Measurements from ENCODE around the gene GET4. TPM values are rescaled to one million over a fixed set of nuclear protein-coding genes. Genes with fewer than 3 reads are reported as not detected.

The GET4 gene
- total and polyA plus RNA-seq, 2 experiments from 2014 or later: 48.3 to 102 TPM

DNA sequence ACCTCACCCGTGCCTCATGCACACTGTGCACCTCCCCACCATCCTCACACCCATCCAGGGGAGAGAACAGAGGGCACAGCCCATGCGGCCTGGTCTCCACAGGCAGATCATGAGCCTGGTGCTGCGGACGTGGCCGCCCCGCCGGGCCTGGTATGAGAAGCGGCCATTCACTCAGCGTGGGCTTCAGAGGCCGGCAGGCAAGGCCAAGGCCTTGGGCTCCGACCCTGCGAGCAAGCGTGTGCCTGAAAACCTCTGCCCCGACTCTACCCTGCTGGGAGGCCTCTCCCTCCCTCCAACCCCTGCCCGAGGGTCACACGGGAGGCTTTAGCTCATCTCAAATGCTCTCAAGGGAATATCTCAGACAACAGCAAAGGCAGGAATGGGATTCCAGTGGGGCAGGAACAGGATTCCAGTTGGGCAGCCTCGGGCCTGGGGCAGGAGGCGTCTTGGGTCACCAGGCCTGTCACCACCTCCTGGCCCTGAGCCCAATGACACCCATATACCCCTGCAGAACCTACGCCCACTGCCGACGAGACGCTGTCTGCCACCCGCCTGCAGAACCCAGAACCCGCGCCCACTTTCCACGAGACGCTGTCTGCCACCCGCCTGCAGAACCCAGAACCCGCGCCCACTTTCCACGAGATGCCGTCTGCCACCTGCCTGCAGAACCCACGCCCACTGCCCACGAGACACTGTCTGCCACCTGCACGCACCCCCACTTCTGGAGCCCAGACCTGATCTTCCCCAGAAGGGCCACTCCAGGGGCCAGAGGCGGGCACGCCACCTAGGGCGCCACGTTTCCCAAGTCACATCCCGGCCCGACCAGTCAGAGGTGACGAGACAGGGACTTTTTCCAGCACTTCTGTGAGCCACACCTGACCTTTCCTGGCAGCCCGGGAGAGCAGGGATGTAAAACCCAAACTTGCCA is 39.2 kb downstream of the GET4 start:
- Histone ChIP-seq H2AFZ (no peak overlapping the region), H4K20me1 (ENCODE audit: insufficient read depth, poor library complexity, severe bottlenecking) (no peaks in the 10 kb centered on the region), H3K4me3 (no peak overlapping the region), H3K36me3 (replicated peaks; ENCODE audit: insufficient read depth, low read depth) (no peaks in the 10 kb centered on the region), H3K9me2 (replicated peaks; ENCODE audit: insufficient read depth) (no peaks in the 10 kb centered on the region), H3K4me1 (ENCODE audit: insufficient read depth) (no peaks in the 10 kb centered on the region), H3K9me3 (ENCODE audit: low read depth) (no peaks in the 10 kb centered on the region), H3K27ac (no peak overlapping the region), H3K27me3 (no peaks in the 10 kb centered on the region), H3K79me2 (no peaks in the 10 kb centered on the region), H3K4me2 (no peak overlapping the region)
- whole genome bisulfite sequencing (ENCODE audit: low lambda C conversion rate, missing lambda C conversion rate): 91% methylated on average over 41 of the region's 43 CpGs
- TF ChIP-seq EZH2 (IDR thresholded peaks at IDR 0.05; ENCODE audit: borderline replicate concordance): no peak
- no peak for DNase-seq (ENCODE audit: low spot score)

- Histone ChIP-seq H3K4me3 (no peak overlapping the region), H3K9me3 (ENCODE audit: low read depth) (no peaks in the 10 kb centered on the region), H3K27ac (no peak overlapping the region), H3K79me2 (no peaks in the 10 kb centered on the region), H2AFZ (no peak overlapping the region), H4K20me1 (ENCODE audit: insufficient read depth, poor library complexity, severe bottlenecking) (no peaks in the 10 kb centered on the region), H3K9me2 (replicated peaks; ENCODE audit: insufficient read depth) (no peaks in the 10 kb centered on the region), H3K4me1 (ENCODE audit: insufficient read depth) (no peaks in the 10 kb centered on the region), H3K36me3 (replicated peaks; ENCODE audit: insufficient read depth, low read depth) (no peaks in the 10 kb centered on the region), H3K27me3 (no peaks in the 10 kb centered on the region), H3K4me2 (no peak overlapping the region)
- TF ChIP-seq EZH2phosphoT487 (IDR thresholded peaks at IDR 0.05; ENCODE audit: low read depth, severe bottlenecking, unreplicated experiment) (no peak), EZH2 (IDR thresholded peaks at IDR 0.05; ENCODE audit: borderline replicate concordance) (no peak)
- 76% methylated on average over 14 of the region's 17 CpGs for WGBS (ENCODE audit: low lambda C conversion rate, missing lambda C conversion rate)
- no peak for DNase-seq (ENCODE audit: low spot score)
Measured at GRCh38 chr7:916291-916941, 40.1 kb downstream of the GET4 start.

DNA sequence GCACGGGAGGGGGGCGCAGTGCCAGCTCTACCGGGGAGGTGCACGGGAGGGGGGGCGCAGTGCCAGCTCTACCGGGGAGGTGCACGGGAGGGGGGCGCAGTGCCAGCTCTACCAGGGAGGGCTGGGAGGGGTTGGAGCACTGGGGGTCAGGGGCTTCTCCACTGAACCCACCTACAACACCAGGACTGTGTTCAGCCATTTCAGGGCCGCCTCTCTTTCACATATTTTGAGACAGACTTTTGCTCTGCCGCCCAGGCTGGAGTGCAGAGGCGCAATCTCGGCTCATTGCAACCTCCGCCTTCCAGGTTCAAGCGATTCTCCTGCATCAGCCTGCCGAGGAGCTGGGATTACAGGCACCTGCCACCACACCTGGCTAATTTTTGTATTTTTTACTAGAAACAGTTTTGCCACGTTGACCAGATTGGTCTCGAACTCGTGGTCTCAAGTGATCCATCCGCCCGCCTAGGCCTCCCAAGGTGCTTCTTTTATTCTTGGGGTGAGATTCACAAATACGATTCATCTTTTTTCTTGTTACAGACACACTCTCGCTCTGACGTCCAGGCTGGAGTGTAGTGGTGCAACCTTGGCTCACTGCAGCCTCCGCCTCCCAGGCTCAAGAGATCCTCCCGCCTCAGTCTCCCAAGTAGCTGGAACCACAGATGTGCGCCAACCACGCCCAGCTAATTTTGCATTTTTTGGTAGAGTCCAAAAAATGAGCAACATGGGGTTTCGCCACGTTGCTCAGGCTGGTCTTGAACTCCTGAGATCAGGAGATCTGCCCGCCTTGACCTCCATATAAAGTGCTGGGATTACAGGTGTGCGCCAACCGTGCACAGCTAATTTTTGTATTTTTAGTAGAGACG is 41.1 kb downstream of the GET4 start:
- Histone ChIP-seq H2AFZ (no peak overlapping the region), H3K9me2 (replicated peaks; ENCODE audit: insufficient read depth) (no peaks in the 10 kb centered on the region), H3K4me1 (ENCODE audit: insufficient read depth) (no peaks in the 10 kb centered on the region), H3K4me3 (no peak overlapping the region), H3K79me2 (no peaks in the 10 kb centered on the region), H3K27me3 (no peaks in the 10 kb centered on the region), H3K36me3 (replicated peaks; ENCODE audit: insufficient read depth, low read depth) (no peaks in the 10 kb centered on the region), H4K20me1 (ENCODE audit: insufficient read depth, poor library complexity, severe bottlenecking) (no peaks in the 10 kb centered on the region), H3K4me2 (no peak overlapping the region), H3K27ac (no peak overlapping the region), H3K9me3 (ENCODE audit: low read depth) (no peaks in the 10 kb centered on the region)
- no peak for DNase-seq (ENCODE audit: low spot score)
- no peak for TF ChIP-seq EZH2 (IDR thresholded peaks at IDR 0.05; ENCODE audit: borderline replicate concordance)
- TF ChIP-seq, protein P1, sequence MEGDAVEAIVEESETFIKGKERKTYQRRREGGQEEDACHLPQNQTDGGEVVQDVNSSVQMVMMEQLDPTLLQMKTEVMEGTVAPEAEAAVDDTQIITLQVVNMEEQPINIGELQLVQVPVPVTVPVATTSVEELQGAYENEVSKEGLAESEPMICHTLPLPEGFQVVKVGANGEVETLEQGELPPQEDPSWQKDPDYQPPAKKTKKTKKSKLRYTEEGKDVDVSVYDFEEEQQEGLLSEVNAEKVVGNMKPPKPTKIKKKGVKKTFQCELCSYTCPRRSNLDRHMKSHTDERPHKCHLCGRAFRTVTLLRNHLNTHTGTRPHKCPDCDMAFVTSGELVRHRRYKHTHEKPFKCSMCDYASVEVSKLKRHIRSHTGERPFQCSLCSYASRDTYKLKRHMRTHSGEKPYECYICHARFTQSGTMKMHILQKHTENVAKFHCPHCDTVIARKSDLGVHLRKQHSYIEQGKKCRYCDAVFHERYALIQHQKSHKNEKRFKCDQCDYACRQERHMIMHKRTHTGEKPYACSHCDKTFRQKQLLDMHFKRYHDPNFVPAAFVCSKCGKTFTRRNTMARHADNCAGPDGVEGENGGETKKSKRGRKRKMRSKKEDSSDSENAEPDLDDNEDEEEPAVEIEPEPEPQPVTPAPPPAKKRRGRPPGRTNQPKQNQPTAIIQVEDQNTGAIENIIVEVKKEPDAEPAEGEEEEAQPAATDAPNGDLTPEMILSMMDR (IDR thresholded peaks at IDR 0.05; ENCODE audit: poor library complexity): no peak
- TF ChIP-seq EZH2phosphoT487 (IDR thresholded peaks at IDR 0.05; ENCODE audit: low read depth, severe bottlenecking, unreplicated experiment): no peak
- 94% methylated on average over 25 of the region's 33 CpGs for WGBS (ENCODE audit: low lambda C conversion rate, missing lambda C conversion rate)

- Histone ChIP-seq H3K36me3 (replicated peaks; ENCODE audit: insufficient read depth, low read depth) (no peaks in the 10 kb centered on the region), H2AFZ (no peak overlapping the region), H3K79me2 (no peaks in the 10 kb centered on the region), H3K4me3 (no peak overlapping the region), H3K4me2 (no peak overlapping the region), H3K9me3 (ENCODE audit: low read depth) (no peaks in the 10 kb centered on the region), H4K20me1 (ENCODE audit: insufficient read depth, poor library complexity, severe bottlenecking) (no peaks in the 10 kb centered on the region), H3K9me2 (replicated peaks; ENCODE audit: insufficient read depth) (no peaks in the 10 kb centered on the region), H3K4me1 (ENCODE audit: insufficient read depth) (peaks cover 2% of the 10 kb centered on the region), H3K27ac (no peak overlapping the region), H3K27me3 (no peaks in the 10 kb centered on the region)
- no peak for TF ChIP-seq EZH2 (IDR thresholded peaks at IDR 0.05; ENCODE audit: borderline replicate concordance)
- no peak for TF ChIP-seq EZH2phosphoT487 (IDR thresholded peaks at IDR 0.05; ENCODE audit: low read depth, severe bottlenecking, unreplicated experiment)
- TF ChIP-seq, protein P1 (IDR thresholded peaks at IDR 0.05; ENCODE audit: poor library complexity): no peak
- WGBS (ENCODE audit: low lambda C conversion rate, missing lambda C conversion rate): 87% methylated on average over 9 of the region's 9 CpGs
- DNase-seq (ENCODE audit: low spot score): no peak
Measured at GRCh38 chr7:918118-918425, 41.7 kb downstream of the GET4 start.

All from hepatocyte (in vitro differentiated cells).